Coronary artery (tissue), 2 donors: ENCODE data around the gene HSD3B1.

Experiments
- DNase-seq: peaks from one replicate; pipeline ENCODE4 v3.0.0-alpha.2; 2017; ENCODE audit warnings: low spot score
- H3K27ac ChIP-seq, 2 donors: fragments of 200-600 bp; sonication (generic); one replicate each; pipeline ENCODE4 v1.5.1; 2016 to 2019
- H3K4me3 ChIP-seq: fragments of 200-600 bp; sonication (generic); 2 replicates; pipeline ENCODE4 v1.5.1; 2016; ENCODE audit warnings: mild to moderate bottlenecking, moderate library complexity
- TF ChIP-seq, protein P1 (sequence below): fragments of 200-600 bp; sonication (generic); IDR thresholded peaks from one replicate; pipeline ENCODE4 v1.5.1; 2019; ENCODE audit warnings: antibody characterized with exemption

The HSD3B1 gene

DNA sequence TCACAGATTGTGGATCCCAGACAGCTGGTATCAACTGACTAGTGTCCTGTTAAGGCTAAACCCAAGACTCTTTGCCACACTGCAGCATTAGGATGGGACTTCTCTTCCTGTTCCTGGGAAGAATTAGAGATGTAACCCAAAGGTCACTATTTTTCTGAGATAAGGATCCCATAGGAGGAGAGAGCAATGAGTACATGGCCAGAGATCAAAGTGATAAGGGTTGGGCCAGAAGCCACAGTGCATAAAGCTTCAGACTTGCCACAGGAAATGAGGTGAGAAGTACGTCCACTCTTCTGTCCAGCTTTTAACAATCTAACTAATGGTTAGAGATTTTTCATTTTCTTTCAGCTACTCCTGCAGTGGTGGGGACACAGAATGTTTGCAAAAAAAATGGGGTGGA is at the start of gene HSD3B1:
HSD3B1 (plus strand) TSS at position 270 of the 400 bp plus-strand sequence. CDS start 267 bp downstream, outside the sequence.
- no peak within 1 kb of the TSS for H3K27ac ChIP-seq
- TF ChIP-seq, protein P1, sequence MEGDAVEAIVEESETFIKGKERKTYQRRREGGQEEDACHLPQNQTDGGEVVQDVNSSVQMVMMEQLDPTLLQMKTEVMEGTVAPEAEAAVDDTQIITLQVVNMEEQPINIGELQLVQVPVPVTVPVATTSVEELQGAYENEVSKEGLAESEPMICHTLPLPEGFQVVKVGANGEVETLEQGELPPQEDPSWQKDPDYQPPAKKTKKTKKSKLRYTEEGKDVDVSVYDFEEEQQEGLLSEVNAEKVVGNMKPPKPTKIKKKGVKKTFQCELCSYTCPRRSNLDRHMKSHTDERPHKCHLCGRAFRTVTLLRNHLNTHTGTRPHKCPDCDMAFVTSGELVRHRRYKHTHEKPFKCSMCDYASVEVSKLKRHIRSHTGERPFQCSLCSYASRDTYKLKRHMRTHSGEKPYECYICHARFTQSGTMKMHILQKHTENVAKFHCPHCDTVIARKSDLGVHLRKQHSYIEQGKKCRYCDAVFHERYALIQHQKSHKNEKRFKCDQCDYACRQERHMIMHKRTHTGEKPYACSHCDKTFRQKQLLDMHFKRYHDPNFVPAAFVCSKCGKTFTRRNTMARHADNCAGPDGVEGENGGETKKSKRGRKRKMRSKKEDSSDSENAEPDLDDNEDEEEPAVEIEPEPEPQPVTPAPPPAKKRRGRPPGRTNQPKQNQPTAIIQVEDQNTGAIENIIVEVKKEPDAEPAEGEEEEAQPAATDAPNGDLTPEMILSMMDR, result no peak
- no peak within 1 kb of the TSS for H3K4me3 ChIP-seq
- DNase-seq, result no peak

DNA sequence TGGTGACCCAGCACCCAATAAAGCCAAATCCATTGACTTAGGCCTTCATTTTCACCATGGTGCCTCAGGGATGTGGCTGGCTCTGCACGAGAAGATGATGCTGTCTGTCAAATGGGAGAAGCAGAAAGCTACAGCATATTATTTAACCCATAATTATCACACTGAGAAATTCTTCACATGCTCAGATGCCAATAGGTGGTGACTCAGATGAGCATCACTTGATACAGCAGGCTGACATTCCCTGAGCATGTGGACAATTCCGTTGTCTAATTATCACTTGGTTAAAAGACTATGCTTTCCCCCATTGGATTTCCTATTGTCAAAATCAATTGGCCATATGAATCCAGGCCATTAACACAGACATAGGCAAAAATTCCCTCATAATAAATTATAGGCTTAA is 44.0 kb upstream of the HSD3B1 start:
- TF ChIP-seq, protein P1, result no peak
- no peak for DNase-seq
- Histone ChIP-seq H3K27ac (no peak overlapping the region), H3K4me3 (no peak overlapping the region)

DNA sequence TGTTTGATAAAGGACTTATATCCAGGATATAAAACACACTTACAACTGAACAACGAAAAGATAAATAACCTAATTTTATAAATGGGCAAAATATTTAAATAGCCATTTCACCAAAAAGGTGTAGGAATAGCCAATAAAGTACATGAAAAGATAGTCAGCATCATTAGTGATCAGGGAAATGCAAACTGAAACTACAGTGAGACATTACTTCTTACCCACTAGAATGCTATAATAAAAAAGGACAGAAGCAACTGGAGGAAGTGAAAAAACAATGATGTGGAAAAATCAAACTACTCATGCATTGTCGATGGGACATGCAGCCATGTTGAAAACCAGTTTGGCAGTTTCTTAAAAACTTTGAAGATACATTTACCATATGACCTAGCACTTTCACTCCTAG is 43.4 kb upstream of the HSD3B1 start:
- H3K27ac ChIP-seq, result no peak overlapping the region
- no peak overlapping the region for H3K4me3 ChIP-seq
- DNase-seq, result no peak
- TF ChIP-seq, protein P1, result no peak

DNA sequence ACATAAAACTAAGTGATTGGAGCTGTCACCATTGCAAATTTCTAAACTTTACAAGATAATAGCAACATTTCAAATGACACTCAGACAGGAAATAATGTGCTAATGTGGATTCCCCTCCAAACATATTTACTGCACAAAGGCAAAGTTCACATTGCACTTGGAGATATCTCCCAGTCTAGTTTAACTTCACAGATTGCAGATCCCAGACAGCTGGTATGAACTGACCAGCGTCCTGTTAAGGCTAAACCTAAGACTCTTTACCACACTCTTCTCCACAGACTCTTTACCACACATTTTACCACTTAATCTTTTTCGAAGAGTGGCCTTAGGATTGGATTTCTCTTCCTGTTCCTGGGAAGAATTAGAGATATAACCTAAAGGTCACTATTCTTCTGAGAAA is 40.6 kb upstream of the HSD3B1 start:
- TF ChIP-seq, protein P1, result no peak
- Histone ChIP-seq H3K27ac (no peak overlapping the region), H3K4me3 (no peak overlapping the region)
- no peak for DNase-seq

DNA sequence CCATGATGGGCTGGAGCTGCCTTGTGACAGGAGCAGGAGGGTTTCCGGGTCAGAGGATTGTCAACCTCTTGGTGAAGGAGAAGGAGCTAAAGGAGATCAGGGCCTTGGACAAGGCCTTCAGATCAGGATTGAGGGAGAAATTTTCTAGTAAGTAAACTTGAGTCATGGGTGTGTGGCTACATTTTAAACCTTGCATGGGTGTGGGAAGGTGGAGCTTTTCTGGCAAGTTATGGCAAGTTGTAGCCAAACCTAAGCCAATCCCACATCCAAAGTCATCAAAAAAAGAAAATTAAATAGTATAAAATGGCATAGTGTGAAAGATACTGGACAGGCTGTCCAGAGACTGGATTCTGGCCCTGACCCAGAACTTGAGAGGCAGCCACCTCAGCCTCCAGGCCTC is 39.8 kb upstream of the HSD3B1 start:
- H3K4me3 ChIP-seq, result no peak overlapping the region

DNA sequence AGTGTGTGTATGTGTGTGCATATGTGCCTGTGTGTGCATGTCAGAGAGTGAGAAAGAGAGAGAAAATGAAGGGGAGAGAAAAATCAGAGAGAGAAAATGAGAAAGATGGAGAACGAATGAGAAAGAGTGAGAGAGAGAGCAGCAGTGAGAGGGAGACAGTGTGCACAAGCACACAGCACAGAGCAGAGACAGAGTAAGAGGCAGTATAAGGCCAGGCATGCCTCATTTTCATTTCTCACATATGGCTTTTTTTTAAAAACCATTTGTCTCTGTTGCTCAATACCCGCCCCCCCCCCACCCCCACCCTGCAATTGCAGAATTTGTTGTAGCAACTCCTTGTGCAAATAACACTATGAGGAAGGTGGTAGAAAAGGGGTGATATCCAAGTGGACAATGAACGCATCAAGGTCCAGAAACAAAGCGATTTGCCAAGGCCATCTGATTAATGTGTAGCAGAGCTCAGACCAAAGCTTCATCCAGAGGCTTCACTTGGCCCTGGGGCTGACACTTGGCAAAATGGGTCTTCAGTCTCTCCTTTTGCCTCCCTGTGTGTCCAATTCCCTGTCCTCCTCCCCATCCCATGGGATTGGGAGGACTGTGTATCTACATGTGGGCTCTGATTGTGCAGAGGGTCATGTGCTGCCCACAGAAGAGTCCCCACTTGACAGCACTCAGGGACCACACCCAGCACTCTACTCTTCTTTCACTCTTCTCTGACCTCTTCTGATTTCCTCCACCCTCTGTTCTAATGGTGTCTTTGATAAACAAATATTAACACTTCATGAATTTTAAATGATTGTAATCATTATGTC is 38.9 kb upstream of the HSD3B1 start:
- TF ChIP-seq, protein P1, result no peak

More for the DNA sequence above, 39.8 kb upstream of the HSD3B1 start:
- TF ChIP-seq, protein P1, result no peak
- H3K27ac ChIP-seq, result no peak overlapping the region
- DNase-seq, result no peak

DNA sequence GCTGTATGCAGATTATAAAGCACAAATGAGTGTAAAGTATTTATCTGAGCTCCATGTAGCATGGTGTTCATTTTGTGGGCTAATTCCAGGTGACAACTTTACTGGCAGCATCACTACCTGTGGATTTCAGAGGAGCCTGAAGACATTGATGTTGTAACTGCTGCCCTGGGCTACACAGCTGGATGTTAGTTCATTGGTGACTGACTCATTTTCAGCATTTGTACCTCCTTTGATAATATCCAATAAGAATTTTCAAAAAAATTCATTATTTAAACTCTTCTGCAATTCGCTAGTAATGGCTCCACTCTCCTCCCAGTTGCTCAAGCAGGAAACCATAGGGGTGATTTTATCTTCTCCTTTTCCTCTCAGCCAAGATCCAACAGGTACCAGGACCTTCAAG is 37.3 kb upstream of the HSD3B1 start:
- no peak overlapping the region for H3K4me3 ChIP-seq
- TF ChIP-seq, protein P1, result no peak
- DNase-seq, result no peak
- no peak overlapping the region for H3K27ac ChIP-seq

More for the DNA sequence above, 38.9 kb upstream of the HSD3B1 start:
- Histone ChIP-seq H3K27ac (no peak overlapping the region), H3K4me3 (no peak overlapping the region)
- DNase-seq, result no peak
